22Rv1 (cell line): ENCODE results near the gene WDFY3.

Experiments used
- H3K27ac ChIP-seq: fragments of 450-650 bp; 2 replicates; pipeline ENCODE4 v1.5.1; 2017
- ZFX ChIP-seq: fragments of 450-650 bp; IDR thresholded peaks from 2 replicates; pipeline ENCODE4 v1.6.1; 2017; ENCODE audit warnings: antibody characterized with exemption, borderline replicate concordance
- TF ChIP-seq, protein P1 (sequence below): fragments of 450-650 bp; IDR thresholded peaks from 2 replicates; pipeline ENCODE4 v1.5.1; 2017; ENCODE audit warnings: mild to moderate bottlenecking

Gene WDFY3

DNA sequence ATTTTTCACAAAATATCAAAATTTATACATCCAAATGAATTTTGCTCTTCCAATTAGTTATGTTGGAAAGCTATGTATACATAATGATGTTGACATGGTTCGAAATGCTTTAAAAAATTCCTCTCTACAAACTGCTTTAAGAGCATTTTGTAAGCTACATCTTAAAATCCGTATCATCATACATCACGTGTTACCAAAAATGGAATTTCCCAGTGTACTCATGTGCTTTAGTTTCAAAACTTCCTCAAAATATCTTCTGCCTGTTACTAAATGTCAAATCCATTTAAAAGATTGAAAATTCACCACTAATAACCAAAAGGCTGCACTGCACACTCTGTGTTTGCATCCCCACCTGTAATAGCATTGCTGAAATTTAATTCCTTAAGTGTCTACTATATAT, 87.9 kb downstream of the WDFY3 start:
- H3K27ac ChIP-seq = no peak overlapping the region
- TF ChIP-seq, protein P1, sequence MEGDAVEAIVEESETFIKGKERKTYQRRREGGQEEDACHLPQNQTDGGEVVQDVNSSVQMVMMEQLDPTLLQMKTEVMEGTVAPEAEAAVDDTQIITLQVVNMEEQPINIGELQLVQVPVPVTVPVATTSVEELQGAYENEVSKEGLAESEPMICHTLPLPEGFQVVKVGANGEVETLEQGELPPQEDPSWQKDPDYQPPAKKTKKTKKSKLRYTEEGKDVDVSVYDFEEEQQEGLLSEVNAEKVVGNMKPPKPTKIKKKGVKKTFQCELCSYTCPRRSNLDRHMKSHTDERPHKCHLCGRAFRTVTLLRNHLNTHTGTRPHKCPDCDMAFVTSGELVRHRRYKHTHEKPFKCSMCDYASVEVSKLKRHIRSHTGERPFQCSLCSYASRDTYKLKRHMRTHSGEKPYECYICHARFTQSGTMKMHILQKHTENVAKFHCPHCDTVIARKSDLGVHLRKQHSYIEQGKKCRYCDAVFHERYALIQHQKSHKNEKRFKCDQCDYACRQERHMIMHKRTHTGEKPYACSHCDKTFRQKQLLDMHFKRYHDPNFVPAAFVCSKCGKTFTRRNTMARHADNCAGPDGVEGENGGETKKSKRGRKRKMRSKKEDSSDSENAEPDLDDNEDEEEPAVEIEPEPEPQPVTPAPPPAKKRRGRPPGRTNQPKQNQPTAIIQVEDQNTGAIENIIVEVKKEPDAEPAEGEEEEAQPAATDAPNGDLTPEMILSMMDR = no peak
- TF ChIP-seq ZFX = no peak

DNA sequence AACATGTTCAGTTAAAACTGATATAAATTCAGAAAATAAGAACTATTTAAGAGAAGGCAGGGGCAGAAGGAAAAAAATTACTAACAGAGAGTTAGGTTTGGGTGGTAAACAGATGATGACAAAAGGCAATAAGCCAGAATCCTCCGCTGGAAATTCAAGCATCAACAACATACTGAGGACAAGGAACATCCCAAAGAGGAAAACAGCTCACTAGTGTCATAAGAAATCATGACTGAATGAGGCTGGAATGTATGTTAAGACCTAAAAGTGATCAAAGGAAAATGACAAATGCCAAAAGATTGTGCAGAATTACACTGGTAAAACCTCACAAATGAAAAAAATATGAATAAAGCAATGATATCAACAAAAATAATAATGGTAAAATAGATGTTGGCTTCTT, 88.4 kb downstream of the WDFY3 start:
- TF ChIP-seq, protein P1 = no peak
- TF ChIP-seq ZFX = no peak
- no peak overlapping the region for H3K27ac ChIP-seq

DNA sequence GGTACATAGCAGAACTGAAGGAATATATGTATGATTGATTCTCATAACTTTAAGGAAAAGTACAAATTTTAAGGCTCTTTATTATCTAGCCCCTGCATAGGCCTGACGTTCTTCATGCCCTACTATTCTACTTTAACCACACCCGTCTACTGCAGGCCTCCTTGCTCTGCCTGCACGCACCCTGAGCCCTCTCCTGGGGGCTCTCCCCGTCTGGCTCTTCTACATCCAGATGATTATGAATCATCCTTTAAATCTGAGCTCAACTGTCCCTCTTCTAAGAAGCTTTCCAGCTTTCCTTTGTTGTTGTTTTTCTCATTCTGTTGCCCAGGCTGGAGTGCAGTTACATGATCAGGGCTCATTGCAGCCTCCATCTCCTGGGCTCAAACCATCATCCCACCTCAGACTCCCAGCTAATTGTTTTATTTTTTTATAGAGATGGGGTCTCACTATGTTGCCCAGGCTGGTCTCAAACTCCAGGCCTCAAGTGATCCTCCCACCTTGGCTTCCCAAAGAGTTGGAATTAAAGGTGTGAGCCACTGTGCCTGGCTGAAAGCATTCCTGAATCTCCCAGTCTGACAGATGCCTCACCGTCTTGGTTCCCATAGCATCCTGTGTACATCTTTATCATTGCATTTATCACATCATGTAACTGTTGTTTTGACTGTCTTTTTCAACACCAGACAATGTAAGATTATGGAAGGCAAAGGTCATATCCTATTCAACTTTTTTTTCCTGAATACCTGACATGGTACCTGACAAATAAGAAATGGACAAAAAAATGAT, 89.2 kb downstream of the WDFY3 start:
- no peak for TF ChIP-seq ZFX
- TF ChIP-seq, protein P1 = no peak
- no peak overlapping the region for H3K27ac ChIP-seq

DNA sequence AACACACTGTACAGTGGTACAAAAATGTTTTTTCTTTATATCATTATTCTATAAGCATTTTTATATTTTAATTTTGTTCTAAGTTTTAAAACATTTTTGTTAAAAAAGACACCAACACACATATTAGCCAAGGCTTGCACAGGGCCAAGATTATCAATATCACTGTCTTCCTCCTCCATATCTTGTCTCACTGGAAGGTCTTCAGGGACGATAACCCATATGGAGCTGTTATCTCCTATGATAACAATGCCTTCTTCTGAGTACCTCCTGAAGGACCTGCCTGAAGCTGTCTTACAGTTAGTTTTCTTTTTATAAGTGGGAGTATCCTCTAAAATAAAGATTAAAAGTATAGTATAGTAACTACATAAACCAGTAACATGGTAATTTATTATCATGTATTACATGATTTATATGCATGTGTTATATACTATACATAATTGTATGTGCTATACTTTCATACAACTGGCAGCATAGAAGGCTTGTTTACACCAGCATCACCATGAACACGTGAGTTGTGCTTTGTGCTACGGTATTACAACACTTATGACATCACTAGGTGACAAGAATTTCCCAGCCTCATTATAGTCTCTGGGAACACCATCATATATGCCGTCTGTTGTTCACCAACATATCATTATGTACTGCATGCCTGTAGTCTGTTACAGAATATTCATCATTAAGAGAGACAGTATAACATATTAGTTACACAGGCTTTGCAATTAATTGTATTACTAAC, 90.7 kb downstream of the WDFY3 start:
- TF ChIP-seq, protein P1 = no peak
- no peak for TF ChIP-seq ZFX
- H3K27ac ChIP-seq = no peak overlapping the region

DNA sequence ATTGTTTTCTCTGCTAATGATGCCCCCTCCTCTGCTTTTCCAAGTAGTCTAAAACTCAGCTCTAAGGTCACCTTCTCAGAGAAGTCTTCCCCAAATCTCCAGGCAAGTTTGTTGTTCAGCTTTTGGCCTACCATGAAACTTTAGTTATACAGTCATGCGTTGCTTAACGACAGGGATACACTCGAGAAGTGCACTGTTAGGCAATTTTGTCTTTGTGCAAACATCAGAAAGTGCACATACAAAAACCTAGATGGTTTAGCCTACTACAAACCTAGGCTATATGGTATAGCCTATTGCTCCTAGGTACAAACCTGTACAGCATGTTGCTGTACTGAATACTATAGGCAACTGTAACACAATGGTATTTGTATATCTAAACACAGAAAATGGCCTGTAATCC, 91.9 kb downstream of the WDFY3 start:
- TF ChIP-seq, protein P1 = no peak
- no peak for TF ChIP-seq ZFX
- H3K27ac ChIP-seq = no peak overlapping the region

DNA sequence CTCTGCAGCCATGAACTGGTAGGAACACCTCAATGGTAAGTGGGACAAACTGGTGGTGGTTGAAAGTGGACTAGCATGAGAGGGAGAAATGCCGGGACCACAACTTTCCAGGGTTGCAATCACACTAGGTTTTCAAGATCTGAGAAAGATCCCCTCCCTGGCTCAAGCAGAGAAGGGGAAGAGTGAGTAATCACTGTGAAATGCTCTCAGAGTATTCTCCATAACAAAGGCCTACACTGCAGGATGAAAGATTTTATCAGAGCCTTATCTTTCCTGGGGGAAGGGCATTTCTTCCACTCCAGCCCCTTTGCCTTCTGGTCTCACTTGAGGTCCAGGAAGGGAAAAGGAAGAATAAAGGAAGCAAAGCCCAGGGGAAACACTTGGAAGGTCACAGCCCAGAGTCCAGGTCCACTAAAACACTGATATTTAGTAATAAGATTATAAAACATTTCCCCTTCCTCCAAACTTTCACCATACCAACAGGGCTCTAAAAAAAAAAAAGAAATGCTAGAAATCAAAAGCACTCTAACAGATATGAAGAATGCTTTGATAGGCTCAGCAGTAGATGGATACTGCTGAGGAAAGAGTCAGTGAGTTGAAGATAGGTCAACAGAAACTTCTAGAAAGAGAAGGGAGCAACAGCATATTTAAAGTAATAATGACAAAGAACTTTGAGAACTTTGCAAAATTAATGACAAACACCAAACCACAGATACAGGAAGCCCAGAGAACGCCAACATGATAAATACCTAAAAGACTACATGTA, 95.9 kb downstream of the WDFY3 start:
- TF ChIP-seq, protein P1 = no peak
- TF ChIP-seq ZFX = no peak
- H3K27ac ChIP-seq = no peak overlapping the region
